Measurements from ENCODE around the gene LRRC42.

LRRC42 gene, protein sequence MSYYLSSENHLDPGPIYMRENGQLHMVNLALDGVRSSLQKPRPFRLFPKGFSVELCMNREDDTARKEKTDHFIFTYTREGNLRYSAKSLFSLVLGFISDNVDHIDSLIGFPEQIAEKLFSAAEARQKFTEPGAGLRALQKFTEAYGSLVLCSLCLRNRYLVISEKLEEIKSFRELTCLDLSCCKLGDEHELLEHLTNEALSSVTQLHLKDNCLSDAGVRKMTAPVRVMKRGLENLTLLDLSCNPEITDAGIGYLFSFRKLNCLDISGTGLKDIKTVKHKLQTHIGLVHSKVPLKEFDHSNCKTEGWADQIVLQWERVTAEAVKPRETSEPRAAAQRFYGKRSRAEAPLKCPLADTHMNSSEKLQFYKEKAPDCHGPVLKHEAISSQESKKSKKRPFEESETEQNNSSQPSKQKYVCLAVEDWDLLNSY

DNA sequence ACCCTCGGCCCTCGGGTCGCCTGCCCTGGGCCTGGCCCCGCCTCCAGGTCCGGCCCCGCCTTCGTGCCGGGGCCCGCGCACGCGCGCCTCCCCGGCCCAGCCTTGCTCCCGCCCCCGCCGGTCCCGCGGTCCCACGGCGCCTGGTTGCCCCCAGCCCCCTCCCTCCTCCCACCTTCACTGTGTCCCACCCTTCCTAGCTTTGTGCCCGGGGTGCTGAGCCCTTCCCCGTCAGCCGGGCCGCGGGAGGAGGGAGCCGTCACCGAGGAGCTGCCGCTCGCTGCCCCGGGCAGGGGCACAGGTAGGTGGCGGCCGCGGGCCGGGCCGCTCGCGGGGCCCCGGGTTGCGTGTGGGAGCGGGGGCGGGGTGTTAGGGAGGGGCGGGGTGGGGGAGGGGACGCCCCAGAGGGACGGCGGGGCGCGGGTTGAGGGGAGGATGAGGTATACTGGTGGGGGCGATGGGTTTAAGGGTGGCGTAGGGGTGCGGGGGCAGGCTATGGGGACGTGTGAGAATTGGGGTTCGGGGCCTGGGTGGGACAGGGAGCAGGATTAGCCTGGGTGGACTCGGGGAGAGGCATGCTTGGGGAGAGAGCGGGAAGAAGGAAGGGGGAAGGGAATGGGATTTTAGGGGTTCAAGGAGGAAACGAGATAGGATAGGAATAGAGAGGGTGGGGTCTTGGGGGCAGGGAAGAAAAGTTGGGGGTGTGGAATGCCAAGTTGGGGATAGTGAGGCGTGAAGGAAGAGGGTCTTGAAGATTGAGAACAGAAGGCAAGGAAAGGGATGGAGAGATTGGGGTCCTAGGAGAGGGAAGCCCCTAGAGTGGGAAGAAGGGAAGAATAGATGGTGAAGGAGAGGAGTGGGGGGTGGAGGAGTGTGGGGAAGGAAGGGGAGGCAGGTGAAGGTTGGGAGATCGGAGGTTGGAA is at the start of gene LRRC42:
Gene LRRC42 (plus strand): TSS at position 99 of the 920 bp plus-strand sequence. CDS start 5,650 bp downstream, outside the sequence.
- DNase-seq: peak; percentile 87

DNA sequence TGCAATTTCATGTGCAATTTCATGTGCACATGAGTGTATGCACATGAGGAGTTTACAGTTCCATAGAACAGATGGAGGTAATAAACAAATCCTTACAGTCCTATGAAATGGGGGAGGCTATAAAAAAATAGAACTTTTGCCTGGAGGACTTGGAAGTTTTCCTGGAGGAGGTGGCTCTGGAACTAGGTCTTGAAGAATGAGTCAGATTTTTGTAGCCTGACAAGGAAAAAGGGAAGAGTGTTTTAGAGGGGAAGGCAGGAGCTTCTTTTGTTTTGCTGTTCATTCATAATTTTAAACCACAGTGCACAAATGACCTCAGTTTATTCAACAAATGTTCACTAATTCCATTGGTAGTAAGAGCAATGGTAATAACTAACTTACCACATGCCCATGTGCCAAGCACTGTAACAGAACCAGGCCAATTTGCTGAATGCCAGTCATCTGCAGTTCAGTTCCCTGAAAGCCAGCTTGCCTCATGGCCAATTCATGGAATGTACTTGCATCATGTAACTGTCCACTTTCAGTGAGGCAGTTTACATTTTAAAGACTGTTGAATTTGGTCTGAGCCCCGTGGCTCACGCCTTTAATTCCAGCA is 49.4 kb upstream of the LRRC42 start:
- DNase-seq: no peak

DNA sequence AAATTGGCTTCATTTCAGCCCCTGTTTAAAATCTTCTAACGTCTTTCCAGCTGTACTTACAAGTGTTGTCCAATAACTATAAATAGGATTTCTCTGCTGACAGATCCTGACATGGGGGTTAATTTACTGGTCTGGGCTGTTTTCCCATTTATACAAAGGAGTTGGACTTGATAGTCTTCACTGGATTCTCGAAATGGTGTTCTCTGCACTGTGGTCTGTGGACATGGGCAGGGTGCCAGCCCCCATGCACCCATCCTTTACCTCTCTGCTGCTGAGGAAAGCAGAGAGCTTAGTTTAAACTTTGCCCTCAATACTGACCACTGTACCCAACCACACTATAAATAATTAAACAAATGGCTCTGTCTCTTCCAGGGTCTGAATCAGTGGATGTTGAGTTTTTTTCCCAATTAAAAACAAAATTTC is 46.9 kb upstream of the LRRC42 start:
- DNase-seq: no peak

DNA sequence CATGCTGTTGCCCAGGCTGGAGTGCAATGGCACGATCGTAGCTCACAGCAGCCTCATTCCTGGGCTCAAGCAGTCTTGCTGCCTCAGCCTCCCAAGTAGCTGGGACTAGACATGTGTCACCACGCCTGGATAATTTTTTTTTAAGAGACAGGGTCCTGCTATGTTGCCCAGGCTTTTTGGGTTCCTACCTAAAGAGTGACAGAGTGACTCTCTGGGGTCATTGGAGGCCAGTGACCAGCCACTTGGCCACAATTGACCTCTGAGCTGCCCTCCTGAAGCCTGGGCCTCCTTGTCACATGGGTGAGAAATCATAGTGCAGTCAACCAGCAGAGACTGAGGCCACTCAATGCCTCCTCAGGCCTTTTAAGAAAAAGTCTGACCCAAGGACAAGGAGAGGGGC is 46.4 kb upstream of the LRRC42 start:
- no peak for DNase-seq

DNA sequence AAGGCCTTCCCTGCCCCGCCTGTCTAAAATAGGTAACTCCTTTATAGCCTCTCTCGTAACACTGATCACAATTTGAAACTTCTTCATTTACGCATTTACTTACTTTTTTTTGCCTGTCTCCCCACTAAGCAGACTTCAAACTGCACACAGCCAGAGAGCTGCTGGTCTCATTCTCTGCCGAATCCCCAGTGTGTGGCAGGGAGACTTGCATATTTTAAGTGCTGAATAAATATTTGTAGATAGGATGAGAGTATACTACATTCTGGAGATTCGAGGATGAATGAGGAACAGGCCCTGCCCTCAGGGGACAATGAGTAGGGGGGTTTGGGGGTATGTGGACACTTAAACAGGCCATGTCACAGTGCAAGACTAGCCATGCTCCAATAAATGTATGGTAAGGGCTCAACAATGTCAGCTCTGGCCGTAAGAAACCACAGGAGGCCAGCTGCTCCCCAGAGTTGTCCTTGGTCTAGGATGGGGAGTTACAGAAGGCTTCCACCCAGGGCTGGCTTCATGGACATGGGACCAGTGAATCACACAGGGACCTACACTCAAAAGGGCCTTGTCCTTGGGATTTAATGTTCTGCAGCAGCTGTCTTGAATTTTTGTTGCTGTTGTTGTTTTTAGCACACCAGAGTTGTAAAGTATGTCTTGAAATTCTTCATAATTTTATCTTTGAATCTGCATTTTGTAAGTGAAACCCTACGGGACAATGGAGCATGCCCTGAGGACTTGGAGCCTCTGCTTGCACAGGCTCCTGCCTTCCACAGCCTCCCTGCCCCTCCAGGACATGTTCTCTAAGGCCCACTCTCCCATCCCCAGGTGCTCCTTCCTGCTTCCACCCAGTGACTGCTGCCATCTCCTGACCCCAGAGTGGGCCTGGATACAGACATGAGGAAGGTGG is 43.7 kb upstream of the LRRC42 start:
- no peak for DNase-seq

DNA sequence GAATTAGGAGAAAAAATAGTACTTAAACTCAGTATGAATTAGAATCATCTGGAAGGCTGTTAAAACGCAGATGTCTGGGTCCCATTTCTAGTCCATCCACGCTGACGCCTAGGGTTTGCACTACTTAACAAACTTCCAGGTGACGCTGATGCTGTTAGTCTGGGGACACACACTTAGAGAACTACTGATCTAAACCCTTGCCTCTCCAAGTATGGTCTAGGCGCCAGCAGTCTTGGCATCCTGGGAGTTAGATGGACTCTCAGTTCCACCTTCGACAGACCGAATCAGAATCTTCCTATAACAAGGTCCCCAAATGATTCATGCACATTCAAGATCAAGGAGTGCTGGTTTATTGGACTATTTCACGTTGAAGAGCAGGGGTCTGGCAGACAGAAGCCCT is 40.6 kb upstream of the LRRC42 start:
- no peak for DNase-seq

DNA sequence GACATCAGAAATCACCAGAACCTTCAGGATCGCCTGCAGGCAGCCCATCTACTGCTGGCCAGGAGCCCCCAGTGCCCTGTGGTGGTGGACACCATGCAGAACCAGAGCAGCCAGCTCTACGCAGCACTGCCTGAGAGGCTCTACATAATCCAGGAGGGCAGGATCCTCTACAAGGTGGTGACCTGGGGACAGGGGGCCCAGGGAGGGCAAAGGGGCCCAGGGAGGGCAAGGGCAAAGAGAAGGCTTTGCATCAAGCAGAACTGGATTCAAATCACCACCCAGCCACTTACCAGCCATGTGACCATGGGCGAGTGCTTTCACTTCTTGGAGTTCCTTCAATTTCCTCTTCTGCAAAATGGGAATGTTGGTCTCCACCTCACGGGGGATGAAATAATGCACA is 40.0 kb upstream of the LRRC42 start:
- no peak for DNase-seq

DNA sequence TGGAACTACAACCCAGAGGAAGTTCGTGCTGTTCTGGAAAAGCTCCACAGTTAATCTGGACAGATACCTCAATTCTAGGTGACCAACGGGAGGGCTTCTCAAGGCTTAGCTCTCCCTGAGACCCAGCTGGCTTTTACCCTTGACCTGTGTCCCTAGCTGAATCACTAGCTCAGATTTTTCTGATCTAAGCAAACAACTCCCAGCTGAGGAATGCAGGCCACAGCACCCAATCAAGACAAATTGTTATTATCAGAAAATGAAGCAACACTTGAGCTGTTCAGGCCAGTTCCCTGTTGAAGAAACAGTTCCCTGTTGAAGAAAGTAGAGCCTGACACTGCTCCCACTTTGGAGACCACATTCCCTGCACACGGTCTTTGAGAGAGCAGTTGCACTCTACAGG is 36.2 kb upstream of the LRRC42 start:
- DNase-seq: no peak

DNA sequence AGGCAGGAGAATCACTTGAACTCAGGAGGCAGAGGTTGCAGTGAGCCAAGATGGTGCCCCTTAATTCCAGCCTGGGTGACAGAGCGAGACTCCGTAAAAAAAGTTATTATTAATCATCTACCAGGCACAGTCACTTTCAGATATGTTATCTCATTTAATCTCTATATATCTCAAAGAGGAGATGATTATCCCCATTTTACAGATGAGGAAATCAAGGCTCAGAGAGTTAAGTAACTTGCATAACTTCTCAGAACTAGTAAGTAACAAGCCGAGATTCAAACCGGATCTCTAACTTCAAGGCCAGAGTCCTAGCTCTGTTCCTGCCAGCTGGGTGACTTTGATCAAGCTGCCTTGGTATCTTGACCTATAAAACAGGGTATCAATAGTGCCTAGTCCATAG is 34.7 kb upstream of the LRRC42 start:
- no peak for DNase-seq

DNA sequence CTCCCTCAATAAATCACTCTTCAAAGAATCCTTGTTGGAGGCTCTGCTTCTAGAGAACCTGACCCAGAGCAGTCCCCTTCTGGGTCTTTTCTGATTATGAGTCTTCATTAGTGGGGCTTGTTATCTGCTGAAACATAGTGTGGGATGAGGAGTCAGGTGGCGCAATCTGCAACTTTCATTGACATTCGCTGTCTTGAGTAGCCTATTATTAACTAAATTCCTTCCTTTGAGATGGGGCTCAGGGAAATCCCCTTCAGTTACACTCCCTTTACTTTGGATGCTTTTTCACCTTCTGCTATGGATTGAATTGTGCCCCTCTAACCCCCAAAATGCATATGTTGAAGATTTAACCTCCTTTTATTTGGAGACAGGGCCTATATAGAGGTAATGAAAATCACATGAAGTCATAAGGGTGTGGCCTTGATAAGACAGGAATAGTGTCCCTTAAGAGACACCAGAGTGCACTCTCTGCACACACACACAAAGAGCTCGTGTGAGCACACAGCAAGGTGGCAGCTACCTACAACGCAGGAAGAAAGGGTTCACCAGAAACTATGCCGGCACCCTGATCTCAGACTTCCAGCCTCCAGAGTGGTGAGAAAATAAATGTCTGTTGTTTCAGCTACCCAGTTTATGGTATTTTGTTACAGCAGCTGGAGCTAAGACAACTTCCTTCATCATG is 32.7 kb upstream of the LRRC42 start:
- DNase-seq: no peak

DNA sequence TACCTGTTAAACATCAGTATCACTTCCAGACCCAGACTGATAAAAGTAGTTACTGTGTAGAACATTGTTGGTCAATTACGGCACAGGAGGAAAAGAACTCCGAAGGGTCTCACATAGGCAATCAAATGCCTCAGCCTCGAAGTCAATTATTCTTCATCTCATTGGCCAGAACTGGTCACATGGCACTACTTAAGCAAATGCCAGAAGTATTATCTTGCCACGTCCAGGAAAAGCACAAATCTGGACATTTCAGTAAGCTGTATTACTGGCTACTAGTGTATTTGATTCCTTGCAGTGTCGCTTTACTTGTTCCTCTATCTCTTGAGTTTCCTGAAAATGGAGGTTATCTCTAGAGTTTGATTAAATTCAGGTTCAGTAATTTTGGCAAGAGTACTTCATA is 27.8 kb upstream of the LRRC42 start:
- no peak for DNase-seq

DNA sequence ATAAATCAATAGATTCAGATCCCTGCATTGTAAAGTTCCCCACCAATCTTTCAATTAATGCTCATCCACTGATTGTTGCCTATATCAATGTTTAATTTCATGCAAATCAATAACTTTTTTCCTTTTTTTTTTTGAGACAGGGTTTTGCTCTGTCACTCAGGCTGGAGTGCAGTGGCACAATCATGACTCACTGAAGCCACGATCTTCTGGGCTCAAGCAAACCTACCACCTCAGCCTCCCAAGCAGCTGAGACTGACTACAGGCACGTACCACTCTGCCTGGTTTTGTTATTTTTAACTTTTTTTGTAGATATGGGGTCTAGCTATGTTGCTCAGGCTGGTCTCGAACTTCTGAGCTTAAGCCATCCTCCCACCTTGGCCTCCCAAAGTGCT is 26.5 kb upstream of the LRRC42 start:
- no peak for DNase-seq

DNA sequence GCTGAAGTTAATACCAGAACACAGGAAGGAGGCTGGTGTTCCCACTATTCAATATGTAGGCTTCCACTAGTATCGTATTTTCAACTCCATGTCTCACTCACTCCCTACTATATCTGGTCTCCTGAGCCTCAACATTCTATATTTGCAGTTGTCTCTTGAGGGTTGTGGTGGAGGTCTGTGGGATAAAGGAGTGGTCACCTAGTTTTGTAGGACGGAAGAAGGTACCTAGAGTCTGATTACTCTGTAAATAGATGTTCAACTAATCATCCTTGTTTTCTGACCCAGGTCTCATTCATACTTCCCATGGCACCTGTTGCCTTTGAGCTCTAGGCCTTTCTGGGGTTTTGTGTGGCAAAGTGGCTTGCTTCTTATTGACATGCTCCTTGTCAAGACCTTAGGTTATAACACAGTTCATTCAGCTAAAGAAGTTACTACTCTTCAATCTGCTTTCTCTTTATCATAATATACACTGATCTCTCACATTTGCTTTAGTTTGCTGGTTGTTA is 18.7 kb upstream of the LRRC42 start:
- DNase-seq: no peak

DNA sequence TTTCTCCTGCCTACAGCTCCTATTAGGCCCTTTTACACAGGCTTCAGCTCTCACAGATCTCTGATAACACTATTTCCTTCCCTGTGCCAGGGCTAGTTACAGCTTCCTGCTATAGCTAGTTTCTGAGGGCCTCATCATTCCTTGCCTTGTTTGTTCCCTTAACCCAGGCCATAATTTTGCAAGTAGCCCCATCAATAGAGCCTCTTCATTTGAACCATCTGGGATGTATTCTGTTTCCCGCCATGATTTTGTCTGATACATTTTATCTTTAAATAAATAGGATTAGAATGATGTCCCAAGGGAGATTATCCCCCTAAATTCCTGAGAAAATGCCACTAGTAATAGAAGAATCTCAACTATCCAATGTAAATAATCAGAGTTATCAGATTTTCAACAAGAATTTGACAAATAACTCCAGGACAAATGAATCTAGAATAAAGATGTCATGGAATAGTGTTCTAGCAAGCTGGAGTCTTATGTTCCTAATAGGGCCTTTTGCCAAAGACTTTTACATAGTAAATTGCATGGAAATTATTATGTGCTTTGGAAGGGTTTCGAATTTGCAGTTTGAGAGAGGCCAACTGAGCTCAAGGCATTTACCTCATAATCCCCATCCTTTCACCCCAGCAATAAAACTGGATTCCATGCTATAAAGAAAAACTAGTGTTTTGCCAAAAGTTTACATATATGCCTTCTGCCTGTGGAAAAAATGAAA is 16.7 kb upstream of the LRRC42 start:
- DNase-seq: no peak

DNA sequence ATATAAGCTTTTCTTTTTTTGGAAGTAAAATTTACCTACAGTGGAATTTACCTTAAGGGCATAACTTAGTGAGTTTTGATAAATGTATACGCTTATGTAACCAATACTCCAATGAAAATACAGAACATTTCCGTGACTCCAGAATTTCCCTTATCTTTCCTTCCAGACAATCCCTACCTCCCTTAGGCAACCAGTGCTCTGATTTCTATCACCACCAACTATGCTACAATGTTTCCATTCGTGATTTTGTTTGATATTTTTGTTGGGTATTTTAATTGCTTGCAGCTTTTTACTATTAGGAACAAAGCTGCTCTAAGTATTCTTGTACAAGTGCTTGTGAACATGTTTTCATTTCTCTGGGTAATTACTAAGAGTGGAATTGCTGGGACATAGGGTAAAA is 15.2 kb upstream of the LRRC42 start:
- DNase-seq: no peak

DNA sequence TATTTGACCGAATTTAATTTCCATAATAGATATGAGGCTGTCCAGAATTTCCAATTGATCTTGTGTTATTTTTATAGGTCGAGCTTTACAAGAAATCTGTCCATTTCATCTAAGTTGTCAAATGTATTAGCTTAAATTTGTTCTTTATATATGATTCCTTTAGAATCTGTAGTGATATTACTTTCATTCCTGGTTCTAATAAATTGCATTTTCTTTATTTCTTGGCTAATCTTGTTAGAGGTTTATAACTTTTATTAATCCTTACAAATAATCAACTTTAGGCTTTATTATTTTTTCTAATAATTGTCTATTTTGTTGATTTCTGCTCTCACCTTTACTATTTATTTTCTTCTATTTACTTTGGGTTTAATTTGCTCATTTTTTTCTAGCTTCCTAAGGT is 14.6 kb upstream of the LRRC42 start:
- DNase-seq: no peak

DNA sequence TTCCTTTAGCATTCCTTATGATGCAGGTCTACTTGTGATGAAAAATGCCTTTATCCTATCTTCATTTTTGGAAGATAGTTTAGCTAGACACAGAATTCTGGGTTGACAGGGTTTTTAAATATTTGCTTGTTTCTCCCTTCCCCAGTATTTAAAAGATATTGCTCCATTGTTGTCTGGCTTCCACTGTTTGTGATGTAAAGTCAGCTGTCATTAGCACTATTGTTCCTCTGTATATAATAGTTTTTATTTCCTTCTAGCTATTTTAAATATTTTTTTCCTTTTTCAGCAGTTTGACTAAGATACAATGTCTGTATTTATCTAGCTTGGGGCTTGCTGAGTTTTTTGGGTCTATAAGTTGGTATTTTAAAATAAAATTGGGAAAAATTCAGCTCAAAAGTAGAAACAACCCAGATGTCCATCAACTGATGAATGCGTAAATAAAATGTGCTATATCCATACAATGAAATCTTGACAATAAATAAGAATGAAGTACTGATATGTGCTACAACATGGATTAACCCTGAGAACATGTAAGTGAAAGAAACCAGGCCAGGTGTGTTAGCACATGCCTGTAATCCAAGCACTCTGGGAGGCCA is 11.9 kb upstream of the LRRC42 start:
- DNase-seq: no peak

DNA sequence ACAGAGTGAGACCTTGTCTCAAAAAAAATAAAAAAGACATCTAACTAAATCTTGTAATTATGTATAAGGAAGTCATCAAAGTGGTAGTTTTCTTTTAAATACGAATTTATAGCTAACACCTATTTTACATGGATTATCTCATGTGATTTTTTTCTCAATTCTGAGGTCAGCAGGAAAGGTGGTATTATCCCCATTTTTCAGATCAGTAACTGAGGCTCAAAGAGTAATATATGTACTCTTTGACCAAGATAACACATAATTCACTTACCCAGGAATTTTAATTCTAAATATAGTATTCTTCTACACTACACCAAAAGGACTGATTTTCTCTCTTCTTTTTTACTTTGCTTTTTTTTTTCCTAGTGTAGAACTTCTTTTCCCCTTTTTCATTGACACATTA is 9.7 kb upstream of the LRRC42 start:
- DNase-seq: no peak

DNA sequence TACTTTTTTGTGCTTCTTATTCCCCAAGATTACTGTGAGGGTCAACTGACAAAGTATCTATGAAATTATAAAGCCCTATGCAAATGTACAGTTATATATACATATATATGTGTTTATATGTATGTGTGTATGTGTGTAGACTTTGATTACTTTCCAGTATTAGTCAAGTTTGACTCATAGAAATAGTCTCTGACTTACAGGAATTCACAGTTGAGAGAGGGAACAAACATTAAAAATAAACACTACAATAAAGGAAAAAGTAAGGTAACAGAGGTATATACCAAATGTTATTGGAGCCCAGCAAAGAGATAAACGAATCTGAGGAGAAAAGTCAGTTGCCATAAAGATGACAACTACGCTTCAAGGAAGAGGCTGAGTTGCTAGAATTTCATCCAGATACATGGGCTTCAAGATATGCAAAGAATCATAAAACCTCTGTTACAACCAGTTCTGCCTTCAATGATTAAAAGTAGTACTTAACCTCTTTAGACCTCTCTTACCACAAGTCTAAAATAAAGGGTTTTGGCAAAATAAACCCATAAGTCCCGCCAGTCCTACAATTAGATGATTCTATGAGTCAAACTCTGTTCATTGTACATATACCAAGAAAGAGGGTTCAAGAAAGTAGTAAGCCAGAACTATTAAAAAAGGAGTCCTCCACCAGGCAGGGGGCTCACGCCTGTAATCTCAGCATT is 7.9 kb upstream of the LRRC42 start:
- DNase-seq: no peak
